GM18858 (cell line): Measurements from ENCODE around the gene MTHFD2L.
"Not testable (repeated sequence)": the region's sequence is repeated elsewhere in the genome, so short reads cannot be mapped to it uniquely, and the experiment has no call there.

ENCODE experiments used
- ATAC-seq: cut with Tn5 transposase; IDR thresholded peaks from one replicate; pipeline ENCODE4 v1.9.1; 2021; ENCODE audit not compliant: unreplicated experiment

Gene MTHFD2L

GRCh38 chr4:74132188-74132587 lies 25.7 kb upstream of the MTHFD2L start:
- not testable (repeated sequence) for ATAC-seq

GRCh38 chr4:74132944-74133343 lies 25.0 kb upstream of the MTHFD2L start:
- ATAC-seq, result no peak

GRCh38 chr4:74133786-74134499 lies 24.0 kb upstream of the MTHFD2L start:
- peak; percentile 87 for ATAC-seq

- ATAC-seq, result no peak
These were observed 23.4 kb upstream of the MTHFD2L start for GRCh38 chr4:74134500-74134852.

- no peak for ATAC-seq
These were observed 11.3 kb upstream of the MTHFD2L start for GRCh38 chr4:74146581-74147129.

DNA sequence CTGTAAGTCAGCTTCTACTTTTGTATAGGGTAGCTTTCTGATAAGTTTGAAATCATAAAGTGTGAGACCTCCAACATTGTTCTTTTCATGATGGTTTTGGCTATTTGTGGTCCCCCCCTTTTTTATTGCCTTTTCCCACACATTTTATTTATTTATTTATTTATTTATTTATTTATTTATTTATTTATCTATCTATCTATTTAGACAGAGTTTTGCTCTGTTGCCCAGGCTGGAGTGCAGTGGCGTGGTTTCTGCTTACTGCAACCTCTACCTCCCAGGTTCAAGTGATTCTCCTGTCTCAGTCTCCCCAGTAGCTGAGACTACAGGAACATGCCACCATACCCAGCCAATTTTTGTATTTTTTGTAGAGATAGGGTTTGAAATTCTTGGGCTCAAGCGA lies 9.7 kb upstream of the MTHFD2L start:
- ATAC-seq, result no peak

- ATAC-seq, result no peak
These were observed 5.1 kb upstream of the MTHFD2L start for GRCh38 chr4:74152836-74153235.

DNA sequence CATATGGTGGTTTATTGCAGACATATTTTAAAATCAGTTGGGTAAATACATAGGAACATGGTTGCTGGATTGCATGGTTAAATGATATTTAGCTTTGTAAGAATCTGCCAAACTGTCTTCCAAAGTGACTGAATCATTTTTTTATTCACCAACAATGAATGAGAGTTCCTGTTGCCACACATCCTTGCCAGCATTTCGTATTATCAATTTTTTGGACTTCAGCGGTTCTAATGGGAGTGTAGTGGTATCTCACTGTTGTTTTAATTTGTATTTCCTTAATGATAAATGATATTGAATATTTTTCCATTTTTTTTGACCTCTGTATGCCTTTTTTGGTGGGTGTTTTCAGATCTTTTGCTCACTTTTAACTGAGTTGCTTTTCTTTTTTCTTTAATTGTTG lies 1.4 kb upstream of the MTHFD2L start:
- ATAC-seq, result no peak

- ATAC-seq, result no peak
These were observed 764 bp upstream of the MTHFD2L start for GRCh38 chr4:74157154-74157553.

GRCh38 chr4:74158466-74159142 lies 686 bp downstream of the MTHFD2L start:
- no peak for ATAC-seq

- no peak for ATAC-seq
These were observed 1.3 kb downstream of the MTHFD2L start for GRCh38 chr4:74159143-74159709.

GRCh38 chr4:74161666-74162450 lies 3.9 kb downstream of the MTHFD2L start:
- ATAC-seq, result no peak

- ATAC-seq, result peak; percentile 41
These were observed 8.2 kb downstream of the MTHFD2L start for GRCh38 chr4:74166135-74166534.

GRCh38 chr4:74166818-74167217 lies 8.9 kb downstream of the MTHFD2L start:
- no peak for ATAC-seq

DNA sequence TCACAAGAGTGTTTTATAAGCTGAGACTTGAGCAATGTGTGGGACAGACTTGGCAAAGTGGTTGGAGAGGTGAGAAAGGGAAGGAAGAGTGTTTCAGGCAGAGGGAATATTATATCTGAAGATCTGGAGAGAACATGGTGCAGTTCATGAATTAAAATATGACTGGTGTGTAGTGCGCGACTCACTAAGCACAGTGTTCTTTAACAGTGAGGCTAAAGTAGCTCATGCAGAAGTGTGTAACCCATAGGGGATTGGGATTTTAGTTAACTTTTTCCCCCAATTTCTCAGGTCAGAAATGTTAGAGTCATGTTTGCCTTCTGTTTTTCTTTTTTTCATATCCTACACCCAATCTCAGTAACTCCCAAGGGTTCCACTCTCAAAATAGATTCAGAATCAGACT lies 9.7 kb downstream of the MTHFD2L start:
- ATAC-seq, result no peak

DNA sequence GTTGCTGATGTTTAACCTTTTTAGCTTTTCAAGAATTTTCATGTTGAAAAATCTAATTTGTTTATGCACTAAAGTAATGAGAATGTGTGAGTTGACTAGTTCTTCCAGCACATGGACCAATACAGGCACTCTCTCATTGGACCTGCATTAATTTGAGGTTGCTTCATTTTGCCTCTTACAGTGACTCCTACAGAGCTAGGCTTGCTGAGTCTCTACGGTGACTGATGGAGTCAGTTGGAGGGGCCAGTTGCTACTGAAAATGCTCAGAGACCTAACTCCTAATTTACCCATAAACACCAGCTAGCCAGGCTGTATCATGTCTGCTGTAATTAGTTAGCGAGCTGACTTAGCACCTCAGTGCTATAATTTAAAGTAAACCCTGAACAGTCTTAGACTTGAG lies 10.9 kb downstream of the MTHFD2L start:
- no peak for ATAC-seq

DNA sequence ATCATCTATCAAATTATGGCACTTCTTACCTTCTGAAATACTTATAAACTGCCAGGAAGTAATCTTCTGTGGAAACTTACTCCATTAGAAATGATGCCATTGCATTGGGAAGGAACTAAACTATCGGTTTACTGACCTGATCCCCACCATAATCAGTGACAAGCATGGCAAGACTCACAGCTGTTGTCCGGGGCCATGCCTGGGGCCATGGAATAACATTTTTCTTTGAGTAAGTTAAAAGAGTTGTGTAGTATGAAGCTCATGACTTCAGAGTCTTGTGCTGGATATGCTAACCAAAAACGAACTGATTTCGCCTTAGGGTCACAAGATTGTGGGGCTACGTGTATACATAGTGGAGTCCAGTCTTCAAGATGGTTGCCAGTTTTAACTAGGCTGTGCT lies 15.4 kb downstream of the MTHFD2L start:
- no peak for ATAC-seq

- ATAC-seq, result no peak
These were observed 16.5 kb downstream of the MTHFD2L start for GRCh38 chr4:74174421-74174820.

GRCh38 chr4:74174941-74175340 lies 17.0 kb downstream of the MTHFD2L start:
- no peak for ATAC-seq

GRCh38 chr4:74175379-74175778 lies 17.5 kb downstream of the MTHFD2L start:
- ATAC-seq, result no peak

- ATAC-seq, result no peak
These were observed 20.9 kb downstream of the MTHFD2L start for GRCh38 chr4:74178798-74179197.
